HG02973 (cell line): ENCODE measurements around the gene GPR68.
"Not testable (repeated sequence)": the region's sequence is repeated elsewhere in the genome, so short reads cannot be mapped to it uniquely, and the experiment has no call there.

Experiments
- ATAC-seq: cut with Tn5 transposase; IDR thresholded peaks from one replicate; pipeline ENCODE4 v1.9.1; 2021; ENCODE audit warnings: moderate library complexity; ENCODE audit not compliant: unreplicated experiment

The GPR68 gene

GRCh38 chr14:91254461-91254860 lies 10.0 kb upstream of the GPR68 start:
- ATAC-seq = no peak

GRCh38 chr14:91253795-91254323 lies 9.4 kb upstream of the GPR68 start:
- no peak for ATAC-seq

- no peak for ATAC-seq
Observed at GRCh38 chr14:91252871-91253794, 8.6 kb upstream of the GPR68 start.

GRCh38 chr14:91250912-91251311 lies 6.4 kb upstream of the GPR68 start:
- ATAC-seq = no peak

- ATAC-seq = peak; percentile 82
Observed at GRCh38 chr14:91249841-91250616, 5.5 kb upstream of the GPR68 start.

GRCh38 chr14:91246051-91246852 lies 1.7 kb upstream of the GPR68 start:
- ATAC-seq = no peak

GRCh38 chr14:91245616-91246015 lies 1.1 kb upstream of the GPR68 start:
- not testable (repeated sequence) for ATAC-seq

- no peak for ATAC-seq
Observed at GRCh38 chr14:91245029-91245428, 525 bp upstream of the GPR68 start.

- no peak for ATAC-seq
Observed at GRCh38 chr14:91243074-91243471, 1.4 kb downstream of the GPR68 start.

- ATAC-seq = no peak
Observed at GRCh38 chr14:91242635-91243034, 1.9 kb downstream of the GPR68 start.

GRCh38 chr14:91241863-91242262 lies 2.6 kb downstream of the GPR68 start:
- peak; percentile 50 for ATAC-seq

GRCh38 chr14:91238661-91239060 lies 5.8 kb downstream of the GPR68 start:
- ATAC-seq = no peak

GRCh38 chr14:91238085-91238484 lies 6.4 kb downstream of the GPR68 start:
- no peak for ATAC-seq

GRCh38 chr14:91237219-91237618 lies 7.3 kb downstream of the GPR68 start:
- no peak for ATAC-seq

GRCh38 chr14:91235841-91236240 lies 8.7 kb downstream of the GPR68 start:
- ATAC-seq = no peak

GRCh38 chr14:91234791-91235114 lies 9.8 kb downstream of the GPR68 start:
- ATAC-seq = no peak

- ATAC-seq = no peak
Observed at GRCh38 chr14:91233936-91234790, 10.3 kb downstream of the GPR68 start.

GRCh38 chr14:91232603-91233002 lies 11.9 kb downstream of the GPR68 start:
- ATAC-seq = no peak

GRCh38 chr14:91232052-91232451 lies 12.5 kb downstream of the GPR68 start:
- ATAC-seq = no peak

GRCh38 chr14:91231446-91231845 lies 13.1 kb downstream of the GPR68 start:
- ATAC-seq = no peak
